ENCODE data around the gene ATXN1. TPM values are rescaled to one million over a fixed set of nuclear protein-coding genes. Genes with fewer than 3 reads are reported as not detected.

Gene ATXN1
- total RNA-seq, 1 donor from 2014 or later: 71.2 TPM

DNA sequence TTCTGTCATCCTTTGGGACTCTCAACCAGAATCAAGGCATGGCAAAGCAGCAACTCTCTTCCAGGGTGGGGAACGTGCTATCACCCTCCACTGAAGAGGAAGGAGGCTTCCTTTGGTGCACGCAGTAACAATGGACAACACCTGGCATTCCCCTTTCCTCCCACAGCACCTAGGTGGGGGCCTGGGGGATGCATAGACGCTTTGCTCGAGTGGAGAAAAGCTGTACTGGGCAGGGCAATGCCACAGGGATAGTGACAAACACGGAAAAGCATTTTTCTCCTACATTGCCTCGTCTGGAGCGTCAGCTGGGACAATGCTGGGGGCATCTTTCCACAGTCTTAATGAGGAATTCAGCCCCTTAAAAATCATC, 439.9 kb downstream of the ATXN1 start:
- Histone ChIP-seq H3K36me3 (peaks cover 6% of the 10 kb centered on the region), H3K9me3 (no peaks in the 10 kb centered on the region), H3K4me1 (peaks cover 40% of the 10 kb centered on the region), H3K4me3 (no peak overlapping the region), H3K27ac (peak overlapping the region; percentile 40), H3K27me3 (no peaks in the 10 kb centered on the region)
- ATAC-seq: no peak
- no peak for DNase-seq
- TF ChIP-seq, protein P1, sequence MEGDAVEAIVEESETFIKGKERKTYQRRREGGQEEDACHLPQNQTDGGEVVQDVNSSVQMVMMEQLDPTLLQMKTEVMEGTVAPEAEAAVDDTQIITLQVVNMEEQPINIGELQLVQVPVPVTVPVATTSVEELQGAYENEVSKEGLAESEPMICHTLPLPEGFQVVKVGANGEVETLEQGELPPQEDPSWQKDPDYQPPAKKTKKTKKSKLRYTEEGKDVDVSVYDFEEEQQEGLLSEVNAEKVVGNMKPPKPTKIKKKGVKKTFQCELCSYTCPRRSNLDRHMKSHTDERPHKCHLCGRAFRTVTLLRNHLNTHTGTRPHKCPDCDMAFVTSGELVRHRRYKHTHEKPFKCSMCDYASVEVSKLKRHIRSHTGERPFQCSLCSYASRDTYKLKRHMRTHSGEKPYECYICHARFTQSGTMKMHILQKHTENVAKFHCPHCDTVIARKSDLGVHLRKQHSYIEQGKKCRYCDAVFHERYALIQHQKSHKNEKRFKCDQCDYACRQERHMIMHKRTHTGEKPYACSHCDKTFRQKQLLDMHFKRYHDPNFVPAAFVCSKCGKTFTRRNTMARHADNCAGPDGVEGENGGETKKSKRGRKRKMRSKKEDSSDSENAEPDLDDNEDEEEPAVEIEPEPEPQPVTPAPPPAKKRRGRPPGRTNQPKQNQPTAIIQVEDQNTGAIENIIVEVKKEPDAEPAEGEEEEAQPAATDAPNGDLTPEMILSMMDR (IDR thresholded peaks at IDR 0.05): no peak
- intact Hi-C loops (cut with DNase I): no loop called here

DNA sequence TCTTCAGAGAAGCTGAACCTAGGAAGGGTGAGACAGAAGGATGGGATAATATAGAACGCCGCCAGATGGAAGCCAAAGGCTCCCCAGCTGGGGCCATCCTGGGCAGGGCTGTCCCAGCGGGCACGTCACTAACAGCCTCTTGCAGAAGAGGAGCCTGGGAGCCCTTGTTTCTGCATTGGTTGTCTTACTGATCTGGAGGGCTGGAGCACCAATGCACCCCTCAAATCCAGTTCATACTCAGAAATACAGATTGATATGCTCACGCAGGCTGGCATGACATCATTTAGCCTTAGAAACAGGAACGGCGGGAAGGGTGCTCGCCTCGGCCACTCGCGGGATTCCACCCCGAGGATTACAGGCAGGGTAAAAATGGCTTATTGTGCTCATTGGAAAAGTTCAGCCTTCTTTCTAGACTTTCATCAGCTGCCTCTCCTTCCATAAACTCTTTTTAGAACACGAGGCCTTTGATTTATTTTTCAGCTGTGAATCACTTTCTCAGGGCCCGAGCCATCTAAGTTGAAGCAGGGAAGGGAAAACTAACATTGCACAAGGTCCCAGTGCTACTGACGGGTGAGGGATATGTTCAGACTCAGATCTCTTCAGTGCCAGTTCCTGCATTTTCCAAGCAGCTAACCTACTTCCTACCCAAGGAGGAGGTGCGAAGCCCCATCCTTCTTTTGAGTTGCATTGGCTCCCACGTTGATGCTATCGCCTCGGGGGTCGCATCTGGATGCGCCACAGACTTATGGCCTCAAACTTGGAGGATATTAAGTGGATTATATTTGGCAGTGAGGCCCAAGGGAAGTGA, 440.5 kb downstream of the ATXN1 start:
- intact Hi-C loops (cut with DNase I): no loop called here
- DNase-seq: no peak

DNA sequence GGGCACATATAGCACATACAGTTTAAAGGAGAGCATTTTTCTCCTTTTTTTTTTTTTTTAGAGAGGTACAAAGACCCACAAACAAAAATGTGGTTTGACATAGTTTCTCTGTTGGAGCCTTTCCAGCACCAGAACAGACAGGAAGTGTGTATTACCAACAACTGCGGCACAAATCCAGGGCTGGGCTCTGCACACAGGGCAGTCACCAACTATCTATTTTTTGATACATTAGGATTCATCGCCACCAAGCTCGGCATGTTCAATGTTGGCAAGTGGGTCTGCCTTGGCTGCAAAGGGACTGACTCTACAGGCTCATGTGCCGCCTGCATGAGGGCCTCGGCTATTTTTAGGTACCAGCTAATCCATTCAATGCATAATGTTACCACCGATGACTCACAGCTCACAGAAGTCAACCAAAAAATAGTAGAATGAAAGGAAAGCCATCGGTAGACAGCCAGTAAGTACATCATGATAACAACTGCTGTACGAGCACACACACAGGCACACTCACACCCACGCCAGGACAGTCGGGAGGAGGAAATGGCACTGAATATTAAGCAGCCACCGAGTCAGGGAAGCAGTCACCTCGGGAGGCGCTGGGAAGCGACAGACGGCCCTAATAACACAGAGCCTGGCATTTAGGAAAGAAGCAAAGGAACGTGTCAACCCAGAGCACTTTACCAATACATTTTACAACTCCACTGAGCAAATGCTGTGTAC, 441.3 kb downstream of the ATXN1 start:
- DNase-seq (no peak), ATAC-seq (peak; percentile 67)
- TF ChIP-seq, protein P1 (IDR thresholded peaks at IDR 0.05): no peak
- intact Hi-C loops (cut with DNase I): no loop called here
- H3K27ac ChIP-seq: peak overlapping the region; percentile 40
- H3K27me3 ChIP-seq: no peaks in the 10 kb centered on the region
- no peaks in the 10 kb centered on the region for H3K9me3 ChIP-seq
- H3K4me3 ChIP-seq: peak overlapping the region; percentile 0
- peaks cover 40% of the 10 kb centered on the region for H3K4me1 ChIP-seq
- H3K36me3 ChIP-seq: no peaks in the 10 kb centered on the region

More for the DNA sequence above, 440.5 kb downstream of the ATXN1 start:
- H3K27me3 ChIP-seq: no peaks in the 10 kb centered on the region
- TF ChIP-seq, protein P1 (IDR thresholded peaks at IDR 0.05): no peak
- ATAC-seq: no peak
- H3K9me3 ChIP-seq: no peaks in the 10 kb centered on the region
- H3K4me3 ChIP-seq: peak overlapping the region; percentile 0
- peaks cover 40% of the 10 kb centered on the region for H3K4me1 ChIP-seq
- H3K36me3 ChIP-seq: peaks cover under 1% of the 10 kb centered on the region
- H3K27ac ChIP-seq: peak overlapping the region; percentile 40

DNA sequence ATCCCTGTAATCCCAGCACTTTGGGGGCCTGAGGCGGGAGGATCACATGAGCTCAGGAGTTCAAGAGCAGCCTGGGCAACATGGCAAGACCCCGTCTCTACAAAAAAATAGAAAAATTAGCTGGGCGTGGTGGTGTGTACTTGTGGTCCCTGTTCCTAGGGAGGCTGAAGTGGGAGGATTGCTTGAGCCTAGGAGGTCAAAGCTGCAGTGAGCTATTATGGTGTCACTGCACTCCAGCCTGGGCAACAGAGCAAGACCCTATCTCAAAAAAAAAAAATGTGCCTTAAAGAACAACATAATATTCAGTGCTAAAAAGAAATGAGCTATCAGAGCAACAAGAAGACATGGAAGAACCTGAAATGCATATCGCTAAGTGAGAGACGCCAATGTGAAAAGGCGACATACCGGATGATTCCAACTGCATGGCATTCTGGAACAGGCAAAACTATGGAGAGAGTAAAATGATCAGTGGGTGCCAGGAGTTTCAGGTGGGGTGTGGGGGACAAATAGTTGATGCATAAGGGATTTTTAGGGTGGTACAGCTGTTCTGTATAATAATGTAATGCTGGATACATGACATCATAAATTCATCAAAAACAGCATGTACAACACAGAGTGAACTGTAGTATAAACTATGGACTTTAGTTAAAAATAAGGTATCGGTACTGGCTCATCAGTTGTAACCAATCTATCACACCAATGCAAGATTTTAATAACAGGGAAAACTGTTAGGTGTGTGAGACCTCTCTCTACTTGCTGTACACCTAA, 442.1 kb downstream of the ATXN1 start:
- Histone ChIP-seq H3K27ac (peak overlapping the region; percentile 40), H3K4me1 (peaks cover 40% of the 10 kb centered on the region), H3K36me3 (no peaks in the 10 kb centered on the region), H3K4me3 (no peak overlapping the region), H3K27me3 (no peaks in the 10 kb centered on the region), H3K9me3 (no peaks in the 10 kb centered on the region)
- DNase-seq (no peak), ATAC-seq (no peak)
- TF ChIP-seq, protein P1 (IDR thresholded peaks at IDR 0.05): no peak
- intact Hi-C loops (cut with DNase I): no loop called here

DNA sequence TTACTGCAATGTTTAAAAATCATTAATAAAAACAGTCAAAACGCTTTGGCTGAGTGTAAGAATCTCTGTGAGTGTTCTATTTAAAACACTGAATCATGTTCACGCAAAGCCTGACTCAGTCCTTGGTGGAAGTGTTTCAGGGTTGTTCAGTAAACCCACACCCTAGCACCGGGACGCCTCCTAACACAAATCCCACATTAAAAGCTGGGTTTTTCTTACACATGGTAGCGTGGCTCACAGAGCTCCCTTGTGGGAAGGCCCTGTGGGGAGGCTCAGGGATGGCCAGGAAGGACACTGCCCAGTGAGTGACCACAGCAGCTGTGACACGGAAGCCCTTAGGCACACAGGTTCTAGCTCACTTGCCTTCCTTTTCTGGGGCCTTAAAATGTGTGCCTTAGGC, 442.7 kb downstream of the ATXN1 start:
- peaks cover 35% of the 10 kb centered on the region for H3K4me1 ChIP-seq
- H3K27ac ChIP-seq: no peak overlapping the region
- no peak overlapping the region for H3K4me3 ChIP-seq
- TF ChIP-seq, protein P1 (IDR thresholded peaks at IDR 0.05): no peak
- H3K9me3 ChIP-seq: no peaks in the 10 kb centered on the region
- DNase-seq (no peak), ATAC-seq (no peak)
- no peaks in the 10 kb centered on the region for H3K27me3 ChIP-seq
- H3K36me3 ChIP-seq: no peaks in the 10 kb centered on the region
- intact Hi-C loops (cut with DNase I): no loop called here

All from upper lobe of right lung (tissue), 1 donor.